ENCODE results near the gene HLA-DPB1.
"Not testable (repeated sequence)": the region's sequence is repeated elsewhere in the genome, so short reads cannot be mapped to it uniquely, and the experiment has no call there.

Gene HLA-DPB1

GRCh38 chr6:33071569-33071968 is 4.2 kb upstream of the HLA-DPB1 start:
- no peak for DNase-seq (ENCODE audit: low read depth)

DNA sequence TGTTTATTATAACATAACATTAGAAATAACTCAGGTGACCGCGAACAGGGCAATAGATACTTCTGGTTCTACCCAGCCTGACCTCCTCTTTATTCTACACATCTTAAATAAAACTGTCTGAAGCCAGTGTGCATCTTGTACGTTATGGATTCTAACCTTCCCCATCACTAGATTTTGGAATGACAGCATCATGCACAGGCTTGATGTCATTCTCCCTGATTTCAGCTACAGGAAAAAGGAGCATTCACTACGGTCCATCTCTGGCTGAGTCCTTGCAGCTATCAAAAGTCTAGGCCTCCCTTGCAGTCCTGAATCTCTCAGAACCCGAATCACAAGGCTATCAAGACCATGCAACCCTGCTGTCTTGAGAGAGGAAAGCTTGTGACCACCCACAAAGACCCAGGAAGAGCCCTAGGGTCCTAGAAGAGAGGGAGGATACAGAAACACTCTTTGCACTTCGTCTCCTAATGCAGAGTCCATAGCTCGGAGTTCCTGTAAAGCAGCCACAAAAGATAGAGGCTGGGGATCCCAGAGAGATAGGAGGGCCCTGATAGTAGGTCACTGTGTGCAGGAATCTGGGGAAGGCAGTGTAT is 3.2 kb upstream of the HLA-DPB1 start:
- no peak for DNase-seq (ENCODE audit: low read depth)

DNA sequence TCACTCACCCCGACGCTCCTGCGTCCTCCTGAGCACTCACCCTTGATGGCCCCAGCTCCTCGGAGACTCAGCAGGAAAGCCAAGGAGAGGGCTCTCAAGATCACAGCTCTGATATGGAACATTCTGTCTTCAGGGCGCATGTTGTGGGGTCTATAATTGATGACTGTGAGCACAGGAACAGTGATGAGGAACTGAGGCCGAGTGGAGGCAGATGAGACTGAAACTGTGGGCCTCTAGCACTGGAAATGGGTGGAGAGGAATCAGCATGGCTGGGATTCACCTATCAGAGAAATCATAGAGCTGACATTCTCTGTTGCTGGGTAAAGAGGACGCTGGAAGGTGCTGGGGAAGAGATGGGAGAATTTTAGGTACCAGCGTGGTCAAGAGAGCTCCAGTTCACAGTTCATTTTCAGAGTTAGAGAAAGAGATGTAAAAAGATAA is 2.3 kb upstream of the HLA-DPB1 start, which contains the start of gene HLA-DPA1:
HLA-DPA1 (minus strand) TSS at position 219 of the 441 bp plus-strand sequence.
- no peak for DNase-seq (ENCODE audit: low read depth)

GRCh38 chr6:33075208-33075567 is 602 bp upstream of the HLA-DPB1 start:
- DNase-seq (ENCODE audit: low read depth): no peak

DNA sequence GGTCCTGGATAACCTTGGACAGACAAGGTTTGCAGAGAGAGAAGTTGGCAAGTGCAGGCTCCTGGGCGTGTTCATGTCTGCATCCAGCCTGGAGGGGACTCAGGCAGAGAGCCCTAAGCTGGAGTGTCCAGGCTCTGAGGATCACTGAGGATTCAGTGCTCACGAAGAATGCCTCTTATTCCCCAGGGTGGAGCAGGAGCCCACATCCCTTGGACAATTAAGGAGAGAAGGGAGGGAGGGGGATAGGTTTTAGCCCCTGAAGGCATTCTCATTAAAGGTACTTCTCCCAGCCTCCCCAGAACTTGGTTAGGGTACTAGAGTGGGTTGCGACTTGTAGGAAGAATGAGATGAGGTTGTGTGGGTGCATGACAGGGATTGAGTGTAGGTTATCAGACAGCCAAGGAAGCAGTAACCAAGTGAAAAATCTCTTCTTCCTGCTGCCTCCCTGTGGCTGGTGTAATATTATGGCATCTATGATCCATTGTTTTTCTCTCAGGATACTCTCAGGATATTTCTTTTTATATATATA is 680 bp downstream of the HLA-DPB1 start:
- no peak for DNase-seq (ENCODE audit: low read depth)

- DNase-seq (ENCODE audit: low read depth): no peak
Observed at GRCh38 chr6:33077908-33078307, 2.1 kb downstream of the HLA-DPB1 start.

GRCh38 chr6:33078442-33078841 is 2.7 kb downstream of the HLA-DPB1 start:
- no peak for DNase-seq (ENCODE audit: low read depth)

DNA sequence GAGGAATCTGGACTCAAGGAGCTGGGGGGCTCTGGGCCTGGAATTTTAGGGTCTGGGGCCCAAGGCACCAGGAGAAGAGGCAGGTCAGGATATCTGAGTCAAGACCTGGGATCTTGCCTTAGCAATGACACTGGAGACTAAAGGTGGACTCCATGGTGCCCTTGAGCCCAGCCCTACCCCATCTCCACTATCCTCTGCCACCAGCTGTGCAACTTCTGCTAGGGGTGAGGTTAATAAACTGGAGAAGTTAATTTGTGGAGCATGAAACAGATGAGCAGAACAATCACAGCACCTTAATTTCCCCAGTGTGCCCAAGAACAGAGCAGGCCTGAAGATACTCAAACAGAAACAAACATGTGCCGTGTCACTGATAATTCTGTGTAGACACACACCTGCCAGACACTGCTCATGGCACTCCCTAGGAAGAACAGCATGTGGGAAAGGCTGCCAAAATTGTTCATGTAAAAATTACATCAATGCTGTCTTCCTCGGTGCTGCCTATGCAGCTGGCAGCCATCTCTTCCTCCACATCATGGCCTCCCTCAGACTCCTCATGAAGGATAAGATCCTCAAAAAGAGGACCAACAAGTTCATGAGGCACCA is 3.2 kb downstream of the HLA-DPB1 start:
- no peak for DNase-seq (ENCODE audit: low read depth)

DNA sequence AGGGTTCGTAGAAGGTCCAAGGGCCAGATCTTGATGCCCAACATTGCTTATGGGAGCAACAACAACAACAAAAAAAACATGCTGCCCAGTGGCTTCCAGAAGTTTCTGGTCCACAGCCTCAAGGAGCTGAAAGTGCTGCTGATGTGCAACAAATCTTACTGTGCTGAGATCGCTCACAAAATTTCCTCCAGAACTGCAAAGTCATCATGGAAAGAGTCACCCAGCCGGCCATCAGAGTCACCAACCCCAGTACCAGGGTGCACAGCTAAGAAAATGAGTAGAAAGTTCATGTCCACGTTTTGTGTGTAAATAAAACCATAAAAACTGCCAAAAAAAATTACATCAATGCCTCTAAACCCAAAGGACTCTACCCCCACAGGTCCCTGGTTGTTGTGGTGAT is 3.8 kb downstream of the HLA-DPB1 start:
- DNase-seq (ENCODE audit: low read depth): no peak

DNA sequence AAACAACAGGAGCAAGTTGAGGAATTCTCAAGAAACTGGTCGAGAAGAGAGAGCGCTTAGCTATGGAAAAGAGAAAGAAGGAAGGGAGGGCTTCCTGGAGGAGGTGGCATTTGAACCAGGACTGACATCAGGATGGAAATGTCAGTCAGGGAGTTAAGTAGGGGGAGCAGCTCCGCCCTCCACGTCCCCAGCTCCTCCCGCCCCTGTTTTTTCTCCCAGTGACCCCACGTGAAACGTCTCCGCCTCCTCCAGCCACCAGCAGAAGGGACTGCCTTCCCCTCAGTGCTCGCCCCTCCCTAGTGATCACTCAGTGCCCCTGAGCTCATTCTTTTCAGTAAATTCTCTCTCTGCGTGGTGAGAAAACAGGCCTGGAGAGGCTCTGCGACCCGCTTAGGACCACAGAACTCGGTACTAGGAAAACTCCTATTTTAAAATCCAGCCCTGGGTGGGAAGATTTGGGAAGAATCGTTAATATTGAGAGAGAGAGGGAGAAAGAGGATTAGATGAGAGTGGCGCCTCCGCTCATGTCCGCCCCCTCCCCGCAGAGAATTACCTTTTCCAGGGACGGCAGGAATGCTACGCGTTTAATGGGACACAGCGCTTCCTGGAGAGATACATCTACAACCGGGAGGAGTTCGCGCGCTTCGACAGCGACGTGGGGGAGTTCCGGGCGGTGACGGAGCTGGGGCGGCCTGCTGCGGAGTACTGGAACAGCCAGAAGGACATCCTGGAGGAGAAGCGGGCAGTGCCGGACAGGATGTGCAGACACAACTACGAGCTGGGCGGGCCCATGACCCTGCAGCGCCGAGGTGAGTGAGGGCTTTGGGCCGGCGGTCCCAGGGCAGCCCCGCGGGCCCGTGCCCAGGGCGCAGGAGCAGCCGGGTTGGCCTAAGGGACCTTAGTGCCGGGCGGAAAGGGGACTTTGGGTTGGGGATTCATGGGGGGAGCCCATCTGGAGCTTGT is 4.6 kb downstream of the HLA-DPB1 start:
- no peak for DNase-seq (ENCODE audit: low read depth)

- no peak for DNase-seq (ENCODE audit: low read depth)
Observed at GRCh38 chr6:33081098-33081824, 5.5 kb downstream of the HLA-DPB1 start.

GRCh38 chr6:33082702-33083101 is 6.9 kb downstream of the HLA-DPB1 start:
- DNase-seq (ENCODE audit: low read depth): no peak

GRCh38 chr6:33085627-33086026 is 9.8 kb downstream of the HLA-DPB1 start:
- DNase-seq (ENCODE audit: low read depth): no peak

- no peak for DNase-seq (ENCODE audit: low read depth)
Observed at GRCh38 chr6:33088258-33088930, 12.6 kb downstream of the HLA-DPB1 start.

DNA sequence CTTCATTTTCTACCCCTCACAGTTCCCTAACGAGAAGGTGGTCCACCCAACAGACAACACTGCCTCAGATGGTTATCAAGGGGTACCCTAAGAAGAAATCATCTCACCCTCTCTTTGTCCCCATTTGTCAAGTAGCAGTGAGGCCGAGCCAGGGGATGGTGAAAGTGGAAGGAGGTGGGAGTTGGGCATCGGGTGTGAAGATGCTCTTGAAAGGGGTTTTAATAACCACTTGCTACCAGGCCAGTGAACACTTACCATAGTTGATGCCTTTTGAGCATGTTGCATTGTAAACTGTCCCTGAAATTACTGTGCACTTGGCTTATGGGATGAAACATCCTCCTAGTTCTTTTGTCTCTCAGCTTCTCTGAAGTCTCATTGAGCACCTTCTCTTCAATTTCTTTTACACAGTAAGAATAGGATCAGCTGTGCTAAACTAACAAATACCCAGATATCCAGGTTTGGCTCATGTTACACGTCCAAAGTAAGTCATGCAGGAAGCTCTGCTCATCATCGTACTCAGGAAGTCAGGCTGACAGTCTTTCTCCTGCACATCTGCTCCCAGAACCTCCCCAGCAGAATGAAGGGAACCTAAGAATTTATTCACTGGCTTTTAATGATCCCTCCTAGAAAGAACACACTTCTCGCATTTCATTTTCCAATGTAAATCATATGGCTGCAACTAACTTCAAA is 13.3 kb downstream of the HLA-DPB1 start:
- DNase-seq (ENCODE audit: low read depth): no peak

GRCh38 chr6:33091957-33092356 is 16.2 kb downstream of the HLA-DPB1 start:
- no peak for DNase-seq (ENCODE audit: low read depth)

DNA sequence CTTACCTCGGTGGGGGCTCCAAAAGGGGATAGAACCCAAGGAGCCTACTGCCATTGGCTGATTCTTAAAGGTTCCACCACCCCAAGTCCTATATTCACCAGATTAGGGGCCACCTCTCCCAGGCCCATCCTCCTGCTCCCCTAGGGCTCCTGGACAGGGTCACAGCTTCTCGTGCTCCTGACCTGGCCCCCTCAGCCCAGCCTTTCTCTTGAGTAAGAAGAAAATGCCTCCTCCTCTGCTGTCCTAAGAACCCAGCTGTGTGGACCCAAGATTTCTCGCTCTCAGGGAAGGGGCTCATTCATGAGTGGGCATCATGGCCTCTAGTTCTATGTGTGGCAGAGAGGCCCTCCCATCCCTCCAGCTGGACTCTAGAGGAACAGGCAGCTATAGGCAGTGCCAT is 16.6 kb downstream of the HLA-DPB1 start:
- no peak for DNase-seq (ENCODE audit: low read depth)

DNA sequence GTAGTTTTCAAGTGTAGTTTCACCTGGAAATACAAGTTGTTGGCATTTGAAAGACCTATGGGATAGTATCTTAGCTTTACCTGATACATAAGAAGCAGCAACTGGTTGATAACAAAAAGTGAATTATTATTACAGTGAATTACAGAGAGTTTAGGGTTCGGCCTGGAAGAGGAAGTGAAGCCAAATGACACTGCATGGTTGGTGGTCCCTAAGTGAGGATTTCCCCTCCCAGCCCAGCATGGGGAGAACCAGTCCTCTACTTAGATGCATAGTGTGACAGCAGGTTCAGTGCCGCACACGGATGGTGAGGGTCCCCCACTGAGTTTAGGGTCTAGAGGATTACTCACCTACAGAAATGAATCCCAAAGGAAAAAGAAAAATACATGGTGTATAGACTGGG is 18.1 kb downstream of the HLA-DPB1 start:
- no peak for DNase-seq (ENCODE audit: low read depth)

DNA sequence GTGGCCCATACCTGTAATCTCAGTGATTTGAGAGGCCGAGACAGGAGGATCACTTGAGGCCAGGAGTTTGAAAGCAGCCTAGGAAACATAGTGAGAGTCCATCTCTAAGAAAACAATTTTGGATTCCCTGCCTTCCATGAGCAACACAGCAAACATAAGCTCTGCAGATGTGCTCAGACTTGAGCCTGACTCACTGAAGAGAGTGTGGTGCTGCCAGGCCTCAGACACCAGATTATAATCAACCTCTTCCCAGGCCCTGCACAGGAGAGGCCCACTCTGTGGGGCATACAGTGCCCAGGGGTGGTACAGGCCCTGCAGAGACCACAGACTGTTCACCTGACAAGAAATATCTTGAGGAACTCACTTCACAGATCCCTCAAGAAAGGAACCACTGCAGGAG is 19.9 kb downstream of the HLA-DPB1 start:
- DNase-seq (ENCODE audit: low read depth): no peak

GRCh38 chr6:33101121-33101737 is 25.4 kb downstream of the HLA-DPB1 start:
- not testable (repeated sequence) for DNase-seq (ENCODE audit: low read depth)
